Ovary (tissue), 9 donors: ENCODE measurements around the gene ADAMTS2. TPM values are rescaled to one million over a fixed set of nuclear protein-coding genes. Genes with fewer than 3 reads are reported as not detected.

ENCODE experiments used
- DNase-seq, 5 donors: peaks; one replicate each; pipeline ENCODE4 v3.0.0-alpha.2; 2019 to 2020
- H3K27ac ChIP-seq, 2 donors: fragments of 200-600 bp; one replicate each; pipeline versions ENCODE4 v1.5.1 to v1.8.0; 2019 to 2022
- H3K27me3 ChIP-seq: fragments of 200-600 bp; one replicate; pipeline ENCODE4 v1.8.0; 2022
- H3K36me3 ChIP-seq: fragments of 200-600 bp; sonication (generic); one replicate; pipeline ENCODE4 v1.5.1; 2019
- H3K4me1 ChIP-seq: one replicate; pipeline ENCODE4 v1.8.1; 2013; ENCODE audit warnings: mild to moderate bottlenecking, moderate library complexity; ENCODE audit not compliant: insufficient read depth
- H3K4me3 ChIP-seq: fragments of 200-600 bp; sonication (generic); one replicate; pipeline ENCODE4 v1.5.1; 2017
- H3K9me3 ChIP-seq, 2 donors: fragments of 200-600 bp in 1 of 2; sonication (generic) in 1 of 2; one replicate each; pipeline versions ENCODE4 v1.5.1 to v1.8.1; 2013 to 2019; ENCODE audit warnings: mild to moderate bottlenecking in 1 of 2, moderate library complexity in 1 of 2
- CTCF ChIP-seq, 3 donors: fragments of 450-650 bp in 2 of 3; fragments of 200-600 bp in 1 of 3; IDR thresholded peaks; one replicate each; pipeline versions ENCODE4 v1.5.1 to v1.8.0; 2016 to 2022; ENCODE audit warnings: antibody characterized with exemption in 3 of 3, mild to moderate bottlenecking in 1 of 3
- EP300 ChIP-seq: sonication (generic); formaldehyde crosslinking; IDR thresholded peaks from one replicate; pipeline ENCODE4 v1.6.1; 2017; ENCODE audit warnings: antibody characterized with exemption
- POLR2A ChIP-seq: fragments of 450-650 bp; IDR thresholded peaks from one replicate; pipeline ENCODE4 v1.6.1; 2017; ENCODE audit warnings: antibody characterized with exemption, mild to moderate bottlenecking, moderate library complexity
- whole genome bisulfite sequencing, 3 donors: extraction: QIAGEN DNeasy Blood & Tissue Kit in 1 of 3; methylation state at CpG; one replicate each; pipeline versions ENCODE4 v1.1.5 to v1.1.7; 2013 to 2017; 5-methylcytosine and 5-hydroxymethylcytosine counted together
- intact Hi-C, 4 donors: fragments of 100-400 bp; cut with DNase I; formaldehyde crosslinking; loops; one replicate each; pipeline versions ENCODE4 v1.11.0 to v1.15.1; 2022 to 2023
- polyA plus RNA-seq, 2 donors: library from polyadenylated mRNA; stranded (reverse); fragments of 200-250 nt in 1 of 2; fragments of 350-450 nt in 1 of 2; fragmentation: Illumina TruSeq in 1 of 2; extraction: RNeasy Lipid Tissue Mini Kit (QIAGEN cat#74804) in 1 of 2; gene quantifications; one replicate each; pipeline ENCODE4 v1.2.3, GENCODE V29; 2013 to 2014
- total RNA-seq, 7 donors: library from RNA; depleted of rRNA in 2 of 7; stranded (reverse); fragments of >200 nt in 2 of 7; fragmentation: NEBNext Ultra II Directional in 3 of 7; extraction: Animal tissue kit (Norgen Biotek cat#: 25700) in 3 of 7; gene quantifications; one replicate each; pipeline versions ENCODE4 v1.1.0 to v1.2.4, GENCODE V29; 2016 to 2023
- donor health status: DM: no; HTN: no; CAD: no; lungs with moderate emphysema.
- donor health status: DM: no; HTN: no; CAD: no.
- donor health status: Bipolar disorder and iron deficiency.
- donor health status: DM: yes; HTN: yes; CAD: no.
- donor health status: DM: no; HTN: no; CAD: no.
- donor health status: DM: yes; HTN: yes; CAD: no.

Gene ADAMTS2
- total and polyA plus RNA-seq, 9 donors, result 7.9 to 31.8 (median 11.5) TPM

GRCh38 chr5:179244044-179244443 is 101.2 kb downstream of the ADAMTS2 start:
- 51 to 59% (median 59%) methylated on average over 5 of the region's 5 CpGs for WGBS, 3 donors
- Histone ChIP-seq H3K36me3 (no peaks in the 10 kb centered on the region), H3K27ac (no peak overlapping the region), H3K4me1 (peaks cover 3% of the 10 kb centered on the region), H3K4me3 (no peak overlapping the region), H3K27me3 (no peaks in the 10 kb centered on the region), H3K9me3 (no peaks in the 10 kb centered on the region)
- intact Hi-C loops, result loop anchor here in 1 of 4 donors (5.0 kb wide), 1 partner anchor 747 kb away; no protein-coding TSS in a partner anchor
- TF ChIP-seq EP300 (no peak), CTCF (IDR thresholded peaks at IDR 0.05) (no peak), POLR2A (no peak)
- DNase-seq, result no peak

GRCh38 chr5:179243333-179243732 is 101.9 kb downstream of the ADAMTS2 start:
- Histone ChIP-seq H3K4me3 (no peak overlapping the region), H3K27ac (no peak overlapping the region), H3K4me1 (peaks cover 3% of the 10 kb centered on the region), H3K9me3 (no peaks in the 10 kb centered on the region), H3K27me3 (no peaks in the 10 kb centered on the region), H3K36me3 (no peaks in the 10 kb centered on the region)
- peak in 2 of 5 donors; percentile 5 to 21 for DNase-seq
- no peak for TF ChIP-seq POLR2A
- TF ChIP-seq CTCF (IDR thresholded peaks at IDR 0.05), result no peak
- TF ChIP-seq EP300, result no peak
- intact Hi-C loops, result loop anchor here in 1 of 4 donors (5.0 kb wide), 1 partner anchor 746 kb away; no protein-coding TSS in a partner anchor
- 14 to 39% (median 27%) methylated on average over 3 of the region's 3 CpGs for WGBS, 3 donors

- WGBS, 3 donors, result 91 to 97% (median 96%) methylated on average over 6 of the region's 6 CpGs
- DNase-seq, result peak in 2 of 5 donors; percentile 7 to 10
- no peaks in the 10 kb centered on the region for H3K27me3 ChIP-seq
- intact Hi-C loops, result loop anchor here in 1 of 4 donors (5.0 kb wide), 1 partner anchor 745 kb away; no protein-coding TSS in a partner anchor
- no peak overlapping the region for H3K27ac ChIP-seq
- peaks cover 3% of the 10 kb centered on the region for H3K4me1 ChIP-seq
- no peaks in the 10 kb centered on the region for H3K9me3 ChIP-seq
- no peaks in the 10 kb centered on the region for H3K36me3 ChIP-seq
- no peak for TF ChIP-seq EP300
- no peak for TF ChIP-seq CTCF (IDR thresholded peaks at IDR 0.05)
- no peak for TF ChIP-seq POLR2A
- H3K4me3 ChIP-seq, result no peak overlapping the region
Observed at GRCh38 chr5:179242676-179243075, 102.6 kb downstream of the ADAMTS2 start.

GRCh38 chr5:179241764-179242370 is 103.4 kb downstream of the ADAMTS2 start:
- Histone ChIP-seq H3K4me3 (no peak overlapping the region), H3K4me1 (peaks cover 3% of the 10 kb centered on the region), H3K36me3 (no peaks in the 10 kb centered on the region), H3K27ac (no peak overlapping the region), H3K27me3 (no peaks in the 10 kb centered on the region), H3K9me3 (no peaks in the 10 kb centered on the region)
- TF ChIP-seq EP300 (no peak), POLR2A (no peak), CTCF (IDR thresholded peaks at IDR 0.05) (no peak)
- peak in 3 of 5 donors; percentile 9 to 18 (median 10) for DNase-seq
- intact Hi-C loops, result loop anchor here in 1 of 4 donors (5.0 kb wide), 1 partner anchor 745 kb away; no protein-coding TSS in a partner anchor
- WGBS, 3 donors, result 70 to 89% (median 86%) methylated on average over 11 of the region's 11 CpGs
